NCI-H345 (cell line): ENCODE results near the gene ANKMY1.
"Not testable (repeated sequence)": the region's sequence is repeated elsewhere in the genome, so short reads cannot be mapped to it uniquely, and the experiment has no call there.

Source experiments
- DNase-seq: peaks from one replicate; lab custom pipeline; 2025; lab: John Stamatoyannopoulos, UW

The ANKMY1 gene

DNA sequence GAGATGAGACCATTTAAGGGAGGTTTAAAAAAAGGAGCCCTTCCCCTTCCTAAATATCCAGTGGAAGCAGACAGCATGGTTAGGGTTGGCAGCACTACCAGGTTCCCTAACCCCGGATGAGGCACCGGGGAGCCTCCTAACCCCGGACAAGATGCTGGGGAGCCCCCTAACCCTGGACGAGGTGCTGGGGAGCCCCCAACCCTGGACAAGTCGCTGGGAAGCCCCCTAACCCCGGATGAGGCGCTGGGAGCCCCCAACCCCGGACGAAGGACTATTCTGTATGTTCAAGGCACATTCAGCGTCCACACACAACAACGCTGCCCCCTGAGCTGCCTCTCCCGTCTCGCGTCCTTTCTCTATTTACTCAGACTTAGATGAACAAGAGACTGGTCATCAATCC is 51.9 kb downstream of the ANKMY1 start:
- DNase-seq, result no peak

DNA sequence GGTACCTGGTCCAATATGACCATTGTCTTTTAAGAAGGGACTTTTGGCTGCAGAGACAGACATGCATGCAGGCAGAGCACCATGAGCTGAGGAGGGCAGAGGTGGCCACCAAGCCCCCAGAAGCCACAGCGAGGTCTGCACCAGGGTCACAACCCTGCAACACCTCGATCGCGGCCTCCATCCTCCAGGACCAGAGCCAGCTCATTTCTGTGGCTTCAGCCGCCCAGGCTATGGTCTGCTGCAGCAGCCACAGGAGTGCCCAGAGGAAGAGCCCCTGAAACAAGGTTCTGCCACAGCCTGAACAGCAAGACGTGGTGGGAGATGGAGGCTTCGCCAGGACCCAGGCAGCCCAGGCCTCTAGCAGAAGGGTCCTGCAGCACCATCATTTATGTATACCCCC is 53.9 kb downstream of the ANKMY1 start:
- DNase-seq, result no peak

DNA sequence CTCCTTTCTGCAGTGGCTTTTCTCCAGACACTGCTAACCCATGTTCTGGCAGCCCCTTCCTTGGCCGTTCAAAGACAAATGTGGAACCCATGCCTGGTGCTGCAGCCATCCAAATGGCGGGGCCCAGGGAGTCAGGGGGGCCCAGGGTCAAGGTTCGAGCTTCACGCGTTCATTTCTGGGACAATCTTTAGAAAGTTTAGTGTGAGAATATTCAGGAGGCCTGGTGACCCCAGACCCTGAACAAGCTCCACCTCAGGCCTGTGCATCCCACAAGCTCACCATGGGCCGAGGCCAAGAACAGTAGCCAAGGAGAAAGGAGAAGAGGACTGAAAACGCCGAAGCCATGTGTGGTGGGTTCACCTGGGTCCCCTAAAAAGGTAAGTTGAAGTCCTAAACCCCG is 54.4 kb downstream of the ANKMY1 start:
- no peak for DNase-seq

DNA sequence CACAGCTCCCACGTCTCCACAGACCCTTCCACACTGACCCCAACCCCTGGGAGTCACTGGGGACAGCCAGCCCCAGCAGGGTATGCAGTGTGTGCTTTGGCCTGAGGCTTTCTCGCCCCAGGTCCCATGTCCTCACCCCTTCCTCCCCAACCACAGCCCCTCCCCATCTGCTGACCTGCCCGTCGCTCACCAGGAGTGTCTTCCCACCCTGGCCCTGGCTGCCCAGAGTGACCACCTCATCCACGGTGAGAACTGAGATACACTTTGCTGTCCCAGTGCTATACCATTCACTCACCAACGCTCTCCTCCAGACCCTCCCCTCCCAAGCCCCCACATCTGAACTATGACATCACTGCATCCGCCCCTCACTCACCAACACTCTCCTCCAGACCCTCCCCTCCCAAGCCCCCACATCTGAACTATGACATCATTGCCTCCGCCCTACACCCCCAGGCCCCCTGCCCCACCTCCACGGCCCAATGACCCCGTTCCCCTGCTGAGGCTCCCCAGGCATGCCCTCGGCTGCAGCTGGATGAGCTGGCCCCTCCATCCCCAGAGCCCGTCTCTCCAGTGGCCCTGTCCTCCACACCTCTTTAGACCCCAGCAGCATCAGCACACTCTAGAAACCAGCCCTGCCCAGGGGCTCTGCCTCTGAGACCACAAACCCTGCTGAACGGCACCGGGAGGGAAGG is 55.2 kb downstream of the ANKMY1 start:
- DNase-seq, result no peak

DNA sequence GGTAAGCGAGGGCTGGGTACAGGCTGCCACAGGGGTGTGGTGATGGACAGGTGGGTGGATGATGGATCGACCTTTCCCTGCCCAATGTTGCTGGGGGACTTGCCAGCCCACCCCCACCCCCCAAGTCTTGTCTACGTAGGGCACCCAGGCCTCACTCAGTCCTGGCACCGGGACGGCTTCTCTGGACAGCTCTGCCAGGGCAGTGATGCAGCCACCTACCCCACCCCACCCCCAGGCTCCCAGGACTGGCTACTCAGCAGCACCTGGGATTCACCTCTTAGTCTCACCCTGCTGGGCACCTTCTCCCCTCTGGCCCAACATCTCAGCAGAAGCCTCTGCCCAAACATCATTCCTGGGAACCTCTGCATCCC is 55.7 kb downstream of the ANKMY1 start:
- no peak for DNase-seq

DNA sequence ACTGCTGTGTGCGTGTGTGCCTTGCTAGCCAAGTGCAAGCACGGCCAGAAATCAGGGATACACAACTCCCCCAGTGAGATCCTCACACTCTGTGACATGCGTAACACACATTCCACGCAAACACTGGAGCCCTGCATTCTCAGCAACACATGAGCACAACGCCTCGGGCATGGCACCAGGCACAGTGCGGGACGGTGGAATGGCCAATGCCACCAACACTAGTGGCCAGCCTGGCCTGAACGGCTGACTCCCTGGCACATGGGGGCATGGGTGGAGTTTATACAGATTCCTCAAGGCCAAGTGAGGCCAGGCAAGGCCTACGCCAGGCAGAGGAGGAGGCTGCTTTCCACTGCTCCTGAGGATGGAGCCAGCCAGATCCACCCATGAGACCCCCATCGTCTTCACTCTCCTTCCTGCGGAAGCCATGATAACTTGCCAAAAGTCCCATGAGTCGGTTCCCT is 56.2 kb downstream of the ANKMY1 start:
- no peak for DNase-seq

DNA sequence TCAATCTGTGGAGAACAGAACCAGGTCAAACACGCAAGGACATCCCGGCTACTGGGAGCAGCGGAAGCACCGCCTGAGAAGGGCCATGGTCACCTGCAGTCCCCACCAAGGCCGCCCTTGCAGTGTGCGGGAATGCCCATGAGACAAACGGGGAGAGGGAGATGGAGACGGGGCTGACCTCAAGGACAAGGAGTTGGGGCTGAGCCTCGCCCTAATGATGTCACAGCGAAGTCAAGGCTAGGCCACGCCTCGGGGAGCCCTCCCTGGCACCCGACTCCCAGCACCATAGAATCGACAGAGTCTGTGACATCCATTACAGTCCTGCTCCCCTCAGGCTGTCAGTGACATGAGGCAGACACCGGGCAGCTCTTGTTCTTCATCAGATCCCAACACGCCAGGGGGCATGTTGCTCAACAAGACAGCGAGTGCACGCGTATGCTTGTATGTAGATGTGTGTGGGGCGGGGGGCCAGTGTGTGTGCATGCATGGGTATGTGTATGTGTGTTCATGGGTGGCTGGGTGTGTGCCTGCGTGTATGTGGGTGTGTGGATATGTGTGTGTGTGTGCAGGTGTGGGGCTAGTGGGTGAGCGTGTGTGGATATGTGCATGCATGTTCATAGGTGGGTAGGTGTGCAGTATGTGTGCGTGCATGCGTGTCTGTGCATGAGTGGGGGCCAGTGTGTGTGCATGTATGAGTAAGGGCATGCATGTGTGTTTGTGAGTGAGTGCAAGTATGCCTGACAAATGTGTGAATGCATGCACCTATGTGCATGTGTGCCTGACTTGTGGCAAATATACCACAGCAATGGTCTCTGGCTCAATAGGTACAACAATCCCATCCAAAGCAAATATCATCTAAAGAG is 57.0 kb downstream of the ANKMY1 start:
- no peak for DNase-seq

DNA sequence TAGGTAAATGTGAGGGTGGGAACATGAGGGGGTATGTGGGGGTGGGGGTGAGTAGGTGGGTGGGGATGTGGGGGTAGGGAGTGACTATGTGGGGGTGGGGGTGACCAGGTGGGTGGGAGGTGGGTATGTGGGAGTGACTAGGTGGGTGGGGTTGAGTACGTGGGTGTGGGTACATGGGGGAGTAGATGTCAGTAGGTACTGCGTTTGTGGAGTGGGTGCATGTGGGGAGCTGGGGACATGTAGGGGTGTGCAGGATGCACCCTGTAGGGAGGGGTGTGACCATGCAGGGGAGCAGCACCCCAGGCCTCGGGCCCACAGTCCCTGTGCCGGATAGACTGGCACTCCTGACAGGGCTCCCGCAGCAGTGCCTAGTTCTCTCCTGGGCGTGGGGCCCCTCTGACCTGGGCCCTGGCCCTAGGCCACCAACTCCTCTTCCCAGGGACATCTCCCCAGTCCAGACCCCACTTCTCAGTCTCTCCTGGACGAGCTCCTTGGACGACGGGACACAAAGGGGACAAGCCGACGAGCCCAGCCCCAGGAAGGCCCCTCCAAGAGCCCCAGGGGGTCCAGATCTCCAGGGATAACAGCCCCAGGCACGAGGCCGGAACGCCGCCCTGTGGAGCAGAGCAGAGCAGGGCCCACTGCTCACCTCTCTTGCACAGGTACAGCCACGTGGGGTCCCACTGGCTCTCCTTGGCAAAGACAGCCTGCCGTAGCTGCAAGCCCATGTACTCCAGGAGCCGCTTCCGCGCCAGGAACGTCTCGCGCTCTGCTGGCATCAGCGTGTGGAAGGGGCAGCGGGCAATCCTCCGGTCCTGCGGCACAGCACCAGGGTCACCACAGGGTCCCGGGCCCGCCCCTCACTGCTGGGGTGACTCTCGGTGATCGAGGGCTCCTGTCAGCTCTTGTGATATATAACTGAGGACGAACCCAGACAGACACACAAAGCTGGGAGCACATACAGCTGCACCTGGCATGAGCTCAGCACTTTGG is 58.2 kb downstream of the ANKMY1 start:
- DNase-seq, result no peak

DNA sequence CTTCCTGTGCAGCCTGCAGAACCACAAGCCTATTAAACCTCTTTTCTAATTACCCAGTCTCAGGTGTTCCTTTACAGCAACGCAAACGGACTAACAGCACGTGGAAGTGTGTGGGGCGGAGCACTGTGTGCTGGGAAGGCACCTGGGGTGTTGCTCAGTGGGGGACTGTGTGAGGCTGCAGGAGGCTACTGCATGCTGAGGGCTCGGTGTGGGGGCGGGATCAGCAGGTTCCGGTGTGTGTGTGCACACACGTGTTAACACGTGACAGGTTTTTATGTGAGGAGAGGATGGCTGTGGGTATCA is 58.9 kb downstream of the ANKMY1 start:
- no peak for DNase-seq

DNA sequence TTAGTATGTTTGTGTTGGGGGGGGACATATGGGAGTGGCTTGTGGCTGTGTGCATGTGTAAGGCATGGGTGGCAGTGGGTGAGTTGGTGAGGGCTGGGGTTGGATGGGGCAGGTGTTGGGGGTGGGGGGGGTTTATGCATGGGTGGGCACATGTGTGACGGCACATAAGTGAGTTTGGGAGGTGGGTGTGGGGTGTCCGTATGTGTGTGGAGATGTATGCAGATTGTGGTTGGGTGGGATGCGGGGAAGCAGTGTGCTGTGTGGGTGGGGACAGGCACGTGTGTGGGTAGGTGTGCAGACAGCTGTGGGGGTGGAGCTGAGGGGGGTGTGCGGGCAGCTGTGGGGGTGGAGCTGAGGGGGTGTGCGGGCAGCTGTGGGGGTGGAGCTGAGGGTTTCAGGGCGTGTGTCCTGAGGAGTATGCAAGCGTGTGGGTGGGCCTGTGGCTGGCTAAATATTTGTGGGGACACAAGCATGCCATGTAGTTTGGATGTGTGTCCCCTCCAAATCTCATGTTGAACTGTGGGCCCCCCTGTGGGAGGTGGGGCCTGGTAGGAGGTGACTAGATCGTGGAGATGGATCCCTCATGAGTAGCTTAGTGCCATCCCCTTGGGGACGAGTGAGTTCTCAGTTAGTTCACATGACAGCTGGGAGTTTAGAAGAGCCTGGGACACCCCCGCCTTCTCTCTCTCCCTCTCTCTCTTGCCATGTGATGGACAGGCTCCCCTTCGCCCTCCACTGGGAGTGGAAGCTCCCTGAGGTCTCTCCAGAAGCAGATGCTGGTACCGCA is 59.4 kb downstream of the ANKMY1 start:
- DNase-seq, result no peak

DNA sequence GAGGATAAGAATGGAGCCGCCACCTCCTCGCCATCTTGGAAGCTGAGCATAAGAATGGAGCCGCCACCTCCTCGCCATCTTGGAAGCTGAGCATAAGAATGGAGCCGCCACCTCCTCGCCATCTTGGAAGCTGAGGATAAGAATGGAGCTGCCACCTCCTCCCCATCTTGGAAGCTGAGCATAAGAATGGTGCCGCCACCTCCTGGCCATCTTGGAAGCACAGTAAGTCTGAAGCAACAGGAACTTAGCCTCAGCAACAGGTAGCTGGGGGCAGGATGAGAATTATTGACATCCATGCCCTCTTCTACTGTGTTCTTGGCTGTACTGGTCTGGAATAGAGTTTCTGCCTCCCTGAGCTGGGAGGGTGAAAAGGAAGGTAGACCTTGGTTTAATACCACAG is 60.7 kb downstream of the ANKMY1 start:
- DNase-seq, result not testable (repeated sequence)

DNA sequence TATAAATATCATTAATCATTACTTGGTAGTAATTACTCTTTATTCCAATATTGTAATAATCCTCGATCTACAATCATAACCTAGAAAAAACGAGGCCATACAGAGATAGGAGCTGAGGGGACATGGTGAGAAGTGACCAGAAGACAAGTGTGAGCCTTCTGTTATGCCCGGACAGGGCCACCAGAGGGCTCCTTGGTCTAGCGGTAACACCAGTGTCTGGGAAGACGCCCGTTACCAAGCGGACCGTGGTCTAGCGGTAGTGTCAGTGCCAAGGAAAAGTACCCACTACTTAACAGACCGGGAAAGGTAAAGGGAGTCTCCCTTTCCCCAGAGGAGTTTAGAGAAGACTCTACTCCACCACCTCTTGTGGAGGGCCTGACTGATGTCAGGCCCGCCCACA is 62.8 kb downstream of the ANKMY1 start:
- DNase-seq, result not testable (repeated sequence)

DNA sequence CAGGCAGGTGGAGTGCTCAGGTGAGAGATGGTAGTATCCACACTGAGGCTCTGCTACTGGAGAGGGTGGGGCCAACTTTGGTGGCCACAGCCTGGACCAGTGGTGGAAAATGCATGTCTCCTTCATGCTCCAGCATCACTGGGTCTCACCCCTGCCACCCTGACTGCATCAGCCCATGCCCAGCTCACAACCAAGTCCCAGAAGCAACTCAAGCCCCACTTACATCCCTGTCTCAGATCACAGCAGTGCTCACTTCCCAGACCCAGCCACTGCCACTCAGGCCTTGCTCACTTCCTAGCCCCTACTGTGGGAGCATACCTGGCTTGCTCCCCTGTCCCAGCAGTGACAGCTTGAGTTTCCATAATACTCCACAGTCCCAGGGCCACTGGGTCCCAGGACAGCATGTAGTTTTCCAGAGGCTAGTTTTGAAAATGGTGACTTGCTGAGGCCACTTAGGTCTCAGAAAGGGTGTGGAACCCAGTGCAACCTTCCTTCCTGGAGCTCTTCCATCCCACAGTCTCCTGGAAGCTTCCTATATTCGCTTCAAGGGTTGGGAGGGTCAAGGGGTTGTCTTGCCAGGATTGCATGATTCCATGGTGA is 63.5 kb downstream of the ANKMY1 start:
- no peak for DNase-seq

DNA sequence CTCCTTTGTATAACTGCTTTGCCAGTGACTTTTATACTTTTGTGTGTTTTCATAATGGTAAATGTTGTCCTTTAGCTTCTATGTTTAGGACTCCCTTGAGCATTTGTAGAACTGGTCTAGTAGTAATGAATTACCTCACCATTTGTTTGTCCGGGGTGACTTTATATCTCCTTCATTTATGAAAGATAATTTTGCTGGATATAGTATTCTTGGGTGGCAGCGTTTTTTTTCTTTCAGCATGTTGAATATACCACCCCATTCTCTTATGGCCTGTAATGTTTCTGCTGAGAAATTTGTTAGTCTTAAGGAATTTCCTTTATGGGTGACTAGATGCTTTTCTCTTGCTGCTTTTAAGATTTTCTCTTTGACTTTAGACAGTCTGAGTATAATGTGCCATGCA is 66.3 kb downstream of the ANKMY1 start:
- DNase-seq, result no peak

DNA sequence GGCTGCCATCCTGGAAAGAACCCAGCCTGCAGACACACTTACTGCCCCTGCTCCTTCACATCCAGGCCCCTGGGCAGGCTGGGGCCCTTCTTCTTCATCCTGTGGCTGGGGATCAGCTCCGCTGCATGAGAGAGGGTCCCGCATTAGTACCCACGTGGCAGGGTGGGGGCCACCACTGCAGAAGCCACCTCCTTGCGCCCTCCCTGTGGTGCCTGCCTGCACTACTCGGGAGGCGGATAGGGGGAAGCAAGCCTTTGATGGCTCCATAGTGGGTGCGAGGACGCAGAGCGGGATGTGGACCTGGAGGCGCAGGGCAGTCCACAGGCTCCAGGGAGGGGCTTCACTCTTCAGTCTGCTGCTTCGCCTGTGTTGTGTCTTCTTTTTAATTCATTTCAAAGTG is 75.6 kb downstream of the ANKMY1 start:
- no peak for DNase-seq

DNA sequence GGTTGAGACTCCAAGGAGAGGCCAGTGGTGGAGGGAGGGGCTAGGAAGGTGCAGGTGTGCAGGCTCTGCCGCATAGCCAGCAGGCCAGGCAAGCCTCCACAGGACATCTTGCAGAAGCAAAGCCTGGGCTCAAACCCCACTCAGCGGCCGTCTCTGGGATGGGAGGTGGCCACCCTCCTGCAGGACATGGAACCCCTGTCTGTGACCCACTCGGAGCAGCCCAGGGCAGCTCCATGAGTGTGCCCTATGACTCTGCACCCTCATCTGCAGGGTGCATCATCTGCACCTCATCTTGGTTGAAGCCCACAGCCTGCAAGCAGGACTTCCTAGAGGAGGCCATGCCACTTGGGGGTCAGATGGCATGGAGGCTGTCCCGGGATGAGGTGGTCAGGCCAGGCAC is 76.1 kb downstream of the ANKMY1 start:
- no peak for DNase-seq

DNA sequence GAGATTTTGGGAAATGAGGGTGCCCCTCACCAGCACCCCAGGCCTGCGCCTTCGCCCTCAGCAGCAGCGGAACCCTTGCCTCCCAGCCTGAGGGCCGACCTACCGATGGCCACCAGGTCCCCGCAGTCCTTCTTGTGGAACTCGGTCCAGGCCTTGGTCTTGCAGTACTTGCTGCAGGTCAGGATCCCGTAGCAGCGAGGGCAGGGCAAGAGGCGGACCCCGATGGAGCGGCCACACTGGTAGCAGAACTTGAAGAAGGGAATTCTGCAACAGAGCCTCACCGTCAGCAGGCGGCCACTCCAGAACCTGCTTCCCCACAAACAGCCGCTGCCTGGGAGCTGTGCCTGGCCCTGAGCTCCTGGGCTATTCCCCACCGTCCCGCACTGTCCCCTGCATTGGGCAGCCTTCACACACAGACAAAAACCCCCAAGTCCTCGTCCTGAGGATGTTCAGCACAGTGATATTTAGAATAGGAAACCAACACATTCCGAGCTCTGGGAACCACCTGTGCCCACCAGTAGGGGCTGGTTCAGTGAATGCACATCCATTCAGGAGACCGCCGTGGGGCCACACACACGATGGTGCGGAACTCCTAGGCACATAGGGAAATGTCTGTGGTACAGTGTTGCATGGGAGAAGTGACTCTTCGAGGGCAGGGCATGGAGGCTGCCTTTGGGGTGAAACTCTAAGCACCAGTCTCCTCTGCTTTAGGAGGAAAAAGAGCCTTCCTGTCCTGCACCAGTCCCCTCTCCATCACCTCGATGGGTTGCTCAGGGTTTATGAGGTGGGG is 76.8 kb downstream of the ANKMY1 start:
- DNase-seq, result no peak

DNA sequence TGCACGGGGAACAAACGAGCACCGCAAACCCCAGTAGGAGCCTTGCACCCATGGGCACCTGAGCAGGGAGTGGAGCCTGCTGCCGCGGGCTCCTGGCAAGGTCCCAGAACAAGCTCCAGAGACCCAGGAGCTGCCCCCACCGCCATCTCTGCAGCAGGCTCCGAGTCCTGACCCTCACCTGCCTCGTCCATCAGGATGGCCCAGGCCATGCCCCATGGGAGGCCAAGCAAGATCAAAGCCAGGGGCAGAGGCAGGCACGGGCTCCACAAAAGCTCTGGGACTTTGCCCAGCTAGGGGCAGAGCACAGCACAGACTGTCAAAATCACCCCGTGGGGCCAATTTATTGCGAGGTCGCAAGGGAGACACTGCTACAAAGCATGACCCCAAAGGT is 78.7 kb downstream of the ANKMY1 start:
- no peak for DNase-seq

DNA sequence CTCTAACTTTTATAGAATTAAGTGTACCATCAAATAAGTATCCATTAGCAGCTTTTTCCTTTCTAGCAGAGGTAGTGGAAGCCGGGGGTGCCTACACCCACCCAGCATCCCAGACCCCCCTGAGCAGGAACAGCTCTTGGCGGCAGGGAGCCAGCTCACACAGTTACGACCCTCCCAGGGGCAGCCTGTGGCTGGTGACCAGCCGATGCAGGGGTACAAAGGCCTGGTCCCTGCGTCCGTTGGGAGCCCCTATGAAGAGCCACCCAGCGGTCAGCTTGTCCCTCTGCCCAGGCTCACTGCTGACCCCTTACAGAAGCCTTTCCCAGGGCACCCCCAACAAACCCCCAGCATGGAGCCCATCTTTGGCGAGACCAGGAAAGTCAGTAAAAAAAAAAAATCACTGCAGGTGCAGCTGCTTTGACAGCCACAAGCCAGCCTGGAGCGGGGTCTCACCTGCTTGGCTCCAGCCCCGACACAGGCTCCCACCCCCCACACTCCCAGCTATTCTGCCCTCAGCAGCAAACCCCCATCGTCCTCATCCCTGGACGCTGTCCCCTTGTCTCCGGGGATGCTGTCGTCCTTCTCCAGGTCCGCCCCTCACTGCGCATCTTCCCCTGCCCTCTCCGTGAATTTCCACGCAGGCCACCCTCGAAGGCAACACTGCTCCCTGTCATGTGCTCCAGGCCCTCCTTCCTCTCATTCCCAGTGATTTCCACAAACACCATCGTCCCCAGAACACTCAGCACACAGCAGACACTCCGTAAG is 79.3 kb downstream of the ANKMY1 start:
- no peak for DNase-seq

DNA sequence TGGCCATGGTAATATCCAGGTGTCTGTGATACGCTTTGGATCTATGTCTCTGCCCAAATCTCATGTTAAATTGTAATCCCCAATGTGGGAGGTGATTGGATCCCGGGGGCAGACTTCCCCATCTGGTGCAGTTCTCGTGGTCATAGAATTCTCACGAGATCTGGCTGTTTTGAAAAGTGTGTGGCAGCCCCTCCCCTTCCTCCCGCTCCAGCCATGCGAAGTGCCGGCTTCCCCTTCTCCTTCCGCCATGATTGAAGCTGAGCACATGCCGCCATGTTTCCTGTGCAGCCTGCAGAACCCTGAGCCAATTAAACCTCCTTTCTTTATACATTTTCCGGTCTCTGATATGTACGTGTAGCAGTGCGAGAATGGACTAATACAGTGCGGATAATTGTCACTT is 79.9 kb downstream of the ANKMY1 start:
- DNase-seq, result no peak
